Stomach (tissue), 4 donors: ENCODE results near the gene CARMIL1.

ENCODE experiments used
- POLR2A ChIP-seq, 4 donors: fragments of 450-650 bp; IDR thresholded peaks; one replicate each; pipeline ENCODE4 v1.6.1; 2016; ENCODE audit warnings: antibody characterized with exemption in 4 of 4, control low read depth in 2 of 4, mild to moderate bottlenecking in 1 of 4, moderate library complexity in 1 of 4
- POLR2AphosphoS5 ChIP-seq, 3 donors: sonication (generic); formaldehyde crosslinking; IDR thresholded peaks; one replicate each; pipeline ENCODE4 v1.6.1; 2016; ENCODE audit warnings: antibody characterized with exemption in 3 of 3

DNA sequence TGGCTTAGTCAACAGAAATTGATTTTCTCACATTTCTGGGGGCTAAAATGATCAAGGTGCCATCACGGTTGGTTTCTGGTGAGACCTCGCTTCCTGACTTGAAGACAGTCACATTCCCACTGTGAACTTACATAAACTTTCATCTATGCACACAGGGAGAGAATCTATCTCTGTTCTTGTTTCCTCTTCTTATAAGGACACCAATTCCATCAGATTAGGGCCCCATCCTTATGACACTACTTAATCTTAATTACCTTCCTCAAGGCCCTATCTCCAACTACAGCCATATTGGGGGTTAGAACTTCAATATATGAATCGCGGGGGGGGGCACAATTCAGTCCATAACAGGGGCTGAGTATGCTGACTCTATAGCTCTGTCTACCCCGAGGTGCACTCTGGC, 362.2 kb downstream of the CARMIL1 start:
- TF ChIP-seq POLR2A (IDR thresholded peaks at IDR 0.05): no peak
- no peak for TF ChIP-seq POLR2AphosphoS5 (IDR thresholded peaks at IDR 0.05)
